Measurements from ENCODE around the gene SPTBN1.

DNA sequence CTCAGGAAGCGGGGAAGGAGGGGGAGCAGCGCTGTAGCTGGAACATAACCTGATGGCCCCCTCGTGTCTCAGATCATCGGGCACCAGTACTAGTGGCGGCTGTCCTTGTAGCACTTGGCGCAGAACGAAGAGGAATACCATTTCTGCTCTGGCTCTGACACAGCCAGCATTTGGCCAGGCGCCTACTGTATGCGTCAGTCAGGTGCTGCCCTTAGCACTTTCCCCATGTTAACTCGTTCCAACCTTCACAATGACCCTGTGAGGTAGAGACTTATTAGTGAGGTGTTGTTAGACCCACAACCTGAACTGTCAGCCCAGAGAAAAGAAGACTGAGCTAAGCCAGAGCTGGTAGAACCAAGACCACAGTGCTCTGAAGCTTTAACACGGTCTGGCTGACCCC lies 219.6 kb downstream of the SPTBN1 start:
- TF ChIP-seq EZH2 (IDR thresholded peaks at IDR 0.05; ENCODE audit: low read depth) = no peak
- TF ChIP-seq, protein P1, sequence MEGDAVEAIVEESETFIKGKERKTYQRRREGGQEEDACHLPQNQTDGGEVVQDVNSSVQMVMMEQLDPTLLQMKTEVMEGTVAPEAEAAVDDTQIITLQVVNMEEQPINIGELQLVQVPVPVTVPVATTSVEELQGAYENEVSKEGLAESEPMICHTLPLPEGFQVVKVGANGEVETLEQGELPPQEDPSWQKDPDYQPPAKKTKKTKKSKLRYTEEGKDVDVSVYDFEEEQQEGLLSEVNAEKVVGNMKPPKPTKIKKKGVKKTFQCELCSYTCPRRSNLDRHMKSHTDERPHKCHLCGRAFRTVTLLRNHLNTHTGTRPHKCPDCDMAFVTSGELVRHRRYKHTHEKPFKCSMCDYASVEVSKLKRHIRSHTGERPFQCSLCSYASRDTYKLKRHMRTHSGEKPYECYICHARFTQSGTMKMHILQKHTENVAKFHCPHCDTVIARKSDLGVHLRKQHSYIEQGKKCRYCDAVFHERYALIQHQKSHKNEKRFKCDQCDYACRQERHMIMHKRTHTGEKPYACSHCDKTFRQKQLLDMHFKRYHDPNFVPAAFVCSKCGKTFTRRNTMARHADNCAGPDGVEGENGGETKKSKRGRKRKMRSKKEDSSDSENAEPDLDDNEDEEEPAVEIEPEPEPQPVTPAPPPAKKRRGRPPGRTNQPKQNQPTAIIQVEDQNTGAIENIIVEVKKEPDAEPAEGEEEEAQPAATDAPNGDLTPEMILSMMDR (conservative IDR thresholded peaks at IDR 0.05) = no peak

All from PC-9 (cell line).